Measurements from ENCODE around the gene SNRNP35.
"Not testable (repeated sequence)": the region's sequence is repeated elsewhere in the genome, so short reads cannot be mapped to it uniquely, and the experiment has no call there.

The SNRNP35 gene

GRCh38 chr12:123488539-123489230 lies 30.7 kb downstream of the SNRNP35 start:
- no peak for DNase-seq (ENCODE audit: low read depth in 2 of 3, low spot score in 1 of 3)

- DNase-seq (ENCODE audit: low read depth in 2 of 3, low spot score in 1 of 3), result no peak
Measured at GRCh38 chr12:123489580-123489979, 31.6 kb downstream of the SNRNP35 start.

GRCh38 chr12:123490089-123490488 lies 32.1 kb downstream of the SNRNP35 start:
- DNase-seq (ENCODE audit: low read depth in 2 of 3, low spot score in 1 of 3), result no peak

GRCh38 chr12:123491056-123491455 lies 33.1 kb downstream of the SNRNP35 start:
- no peak for DNase-seq (ENCODE audit: low read depth in 2 of 3, low spot score in 1 of 3)

- no peak for DNase-seq (ENCODE audit: low read depth in 2 of 3, low spot score in 1 of 3)
Measured at GRCh38 chr12:123491481-123491880, 33.5 kb downstream of the SNRNP35 start.

- DNase-seq (ENCODE audit: low read depth in 2 of 3, low spot score in 1 of 3), result not testable (repeated sequence)
Measured at GRCh38 chr12:123492339-123493039, 34.5 kb downstream of the SNRNP35 start.

GRCh38 chr12:123494124-123494851 lies 36.3 kb downstream of the SNRNP35 start:
- no peak for DNase-seq (ENCODE audit: low read depth in 2 of 3, low spot score in 1 of 3)

- no peak for DNase-seq (ENCODE audit: low read depth in 2 of 3, low spot score in 1 of 3)
Measured at GRCh38 chr12:123497065-123497464, 39.1 kb downstream of the SNRNP35 start.

GRCh38 chr12:123498126-123498825 lies 40.3 kb downstream of the SNRNP35 start:
- no peak for DNase-seq (ENCODE audit: low read depth in 2 of 3, low spot score in 1 of 3)

- DNase-seq (ENCODE audit: low read depth in 2 of 3, low spot score in 1 of 3), result no peak
Measured at GRCh38 chr12:123499332-123499731, 41.4 kb downstream of the SNRNP35 start.

GRCh38 chr12:123502163-123502704 lies 44.3 kb downstream of the SNRNP35 start:
- no peak for DNase-seq (ENCODE audit: low read depth in 2 of 3, low spot score in 1 of 3)

- no peak for DNase-seq (ENCODE audit: low read depth in 2 of 3, low spot score in 1 of 3)
Measured at GRCh38 chr12:123506059-123506842, 48.3 kb downstream of the SNRNP35 start.

GRCh38 chr12:123506843-123507236 lies 48.9 kb downstream of the SNRNP35 start:
- DNase-seq (ENCODE audit: low read depth in 2 of 3, low spot score in 1 of 3), result no peak

GRCh38 chr12:123512838-123513665 lies 55.1 kb downstream of the SNRNP35 start:
- DNase-seq (ENCODE audit: low read depth in 2 of 3, low spot score in 1 of 3), result no peak

GRCh38 chr12:123513805-123514204 lies 55.9 kb downstream of the SNRNP35 start:
- DNase-seq (ENCODE audit: low read depth in 2 of 3, low spot score in 1 of 3), result no peak

- not testable (repeated sequence) for DNase-seq (ENCODE audit: low read depth in 2 of 3, low spot score in 1 of 3)
Measured at GRCh38 chr12:123514582-123515221, 56.8 kb downstream of the SNRNP35 start.

GRCh38 chr12:123516216-123516780 lies 58.4 kb downstream of the SNRNP35 start:
- DNase-seq (ENCODE audit: low read depth in 2 of 3, low spot score in 1 of 3), result no peak
